SK-N-SH (cell line): ENCODE measurements around the gene SELENOM. TPM values are rescaled to one million over a fixed set of nuclear protein-coding genes. Genes with fewer than 3 reads are reported as not detected.
A peak's percentile ranks its signal among the peaks of the same experiment; 100 is the strongest.

Experiments used
- CTCF ChIA-PET: fragments of 300-600, 350-600 bp; formaldehyde crosslinking; extraction: SDS; loops from one replicate; lab custom pipeline; 2021; lab: Yijun Ruan, JAX
- POLR2A ChIA-PET: fragments of 350-600 bp; sonication (Branson Sonifier 250); formaldehyde crosslinking; extraction: SDS; loops from one replicate; lab custom pipeline; 2020; ENCODE audit warnings: antibody characterized with exemption, inconsistent platforms; lab: Yijun Ruan, JAX
- DNase-seq: peaks from one replicate; pipeline ENCODE4 v3.0.0; 2012
- H2AFZ ChIP-seq: fragments of 200-600 bp; sonication (generic); 2 replicates; pipeline ENCODE4 v1.8.1; 2016; ENCODE audit warnings: antibody characterized with exemption, mild to moderate bottlenecking, low read depth
- H3F3A ChIP-seq: fragments of 200-600 bp; sonication (generic); replicated peaks from 2 replicates; pipeline ENCODE3; 2016; ENCODE audit warnings: antibody characterized with exemption, mild to moderate bottlenecking; ENCODE audit not compliant: insufficient read depth
- H3K27ac ChIP-seq, 2 experiments: fragments of 200-500 bp in 1 of 2; fragments of 200-600 bp in 1 of 2; sonication (Bioruptor generic) in 1 of 2; sonication (generic), shearing (Covaris generic) in 1 of 2; 2 replicates each; pipeline versions ENCODE4 v1.5.1 to v1.6.1; 2014 to 2016; ENCODE audit warnings: low read depth in 2 of 2, inconsistent platforms in 1 of 2, low read length in 1 of 2, mild to moderate bottlenecking in 1 of 2, mixed read lengths in 1 of 2
- H3K27me3 ChIP-seq: fragments of 200-600 bp; sonication (generic), shearing (Covaris generic); 2 replicates; pipeline ENCODE4 v1.6.1; 2016; ENCODE audit warnings: mixed run types; ENCODE audit not compliant: insufficient read depth
- H3K36me3 ChIP-seq, 2 experiments: fragments of 200-500 bp in 1 of 2; fragments of 200-600 bp in 1 of 2; sonication (Bioruptor generic) in 1 of 2; sonication (generic) in 1 of 2; replicated peaks in 1 of 2; 2 replicates each; pipeline versions ENCODE3 to v1.5.1; 2014 to 2016; ENCODE audit warnings: low read length in 1 of 2, mild to moderate bottlenecking in 1 of 2; ENCODE audit not compliant: insufficient read depth in 2 of 2, control insufficient read depth in 1 of 2
- H3K4me1 ChIP-seq, 2 experiments: fragments of 200-500 bp in 1 of 2; fragments of 200-600 bp in 1 of 2; sonication (Bioruptor generic) in 1 of 2; sonication (generic), shearing (Covaris generic) in 1 of 2; 2 replicates each; pipeline versions ENCODE4 v1.5.1 to v1.6.1; 2014 to 2016; ENCODE audit warnings: low read depth in 1 of 2, low read length in 1 of 2, mixed run types in 1 of 2; ENCODE audit not compliant: insufficient read depth in 2 of 2, control insufficient read depth in 1 of 2
- H3K4me2 ChIP-seq: fragments of 200-600 bp; sonication (generic), shearing (Covaris generic); 2 replicates; pipeline ENCODE4 v1.6.1; 2017; ENCODE audit warnings: mixed run types
- H3K4me3 ChIP-seq, 2 experiments: fragments of 200-500 bp in 1 of 2; fragments of 200-600 bp in 1 of 2; sonication (Bioruptor generic) in 1 of 2; sonication (generic), shearing (Covaris generic) in 1 of 2; 2 replicates each; pipeline versions ENCODE4 v1.5.1 to v1.8.1; 2014 to 2016; ENCODE audit warnings: low read depth in 2 of 2, inconsistent platforms in 1 of 2, low read length in 1 of 2, mild to moderate bottlenecking in 1 of 2, mixed read lengths in 1 of 2, moderate library complexity in 1 of 2
- H3K79me2 ChIP-seq: fragments of 200-600 bp; sonication (generic); 2 replicates; pipeline ENCODE4 v1.8.1; 2017; ENCODE audit warnings: mild to moderate bottlenecking; ENCODE audit not compliant: insufficient read depth
- H3K9ac ChIP-seq: fragments of 200-600 bp; sonication (generic); 2 replicates; pipeline ENCODE4 v1.6.1; 2017; ENCODE audit warnings: mixed run types
- H3K9me2 ChIP-seq: fragments of 200-600 bp; sonication (generic); 2 replicates; pipeline ENCODE4 v1.6.1; 2017; ENCODE audit warnings: mixed run types
- H3K9me3 ChIP-seq: fragments of 200-600 bp; sonication (generic); 2 replicates; pipeline ENCODE4 v1.6.1; 2017; ENCODE audit warnings: mixed run types, mild to moderate bottlenecking, moderate library complexity
- H4K20me1 ChIP-seq: fragments of 200-600 bp; sonication (generic); 2 replicates; pipeline ENCODE4 v1.6.1; 2017; ENCODE audit warnings: mild to moderate bottlenecking, mixed run types; ENCODE audit not compliant: insufficient read depth
- FOXJ3 ChIP-seq: sonication (generic); formaldehyde crosslinking; IDR thresholded peaks from 2 replicates; pipeline ENCODE4 v1.5.1; 2020; ENCODE audit warnings: mild to moderate bottlenecking, missing genetic modification reagents
- MEF2A ChIP-seq: IDR thresholded peaks from 2 replicates; pipeline ENCODE4 v1.4.0; 2012; ENCODE audit warnings: low read depth, borderline replicate concordance
- MXI1 ChIP-seq: IDR thresholded peaks from 2 replicates; pipeline ENCODE4 v1.6.1; 2012; ENCODE audit warnings: mild to moderate bottlenecking, low read depth, low read length, improper control_type of control experiment
- NFIC ChIP-seq: IDR thresholded peaks from 2 replicates; pipeline ENCODE4 v1.4.0; 2012; ENCODE audit warnings: borderline replicate concordance
- RAD21 ChIP-seq: IDR thresholded peaks from 2 replicates; pipeline ENCODE4 v1.6.1; 2012; ENCODE audit warnings: mild to moderate bottlenecking, low read length
- WGBS: methylation state at CpG from one replicate; pipeline ENCODE4 v1.1.6; 2017; ENCODE audit warnings: low lambda C conversion rate; 5-methylcytosine and 5-hydroxymethylcytosine counted together
- polyA plus RNA-seq, 3 experiments: library from polyadenylated mRNA; depleted of rRNA; stranded (reverse); fragments of >200 nt; gene quantifications; 2 replicates each; pipeline ENCODE4 v1.2.3, GENCODE V29; 2012
- TF ChIP-seq, protein P1 (sequence below): IDR thresholded peaks from 2 replicates; pipeline ENCODE4 v1.6.1; 2012; ENCODE audit warnings: mild to moderate bottlenecking, low read depth, low read length, moderate library complexity
- TF ChIP-seq, protein P2 (sequence below): fragments of 200-600 bp; sonication (generic); IDR thresholded peaks from 2 replicates; pipeline ENCODE4 v1.6.1; 2017; ENCODE audit warnings: antibody characterized with exemption, mild to moderate bottlenecking, moderate library complexity

Gene SELENOM
- polyA plus RNA-seq, 1 of the 3 experiments (the other 2 are of a cell fraction): 117 TPM

GRCh38 chr22:31136155-31136554 is 28.8 kb upstream of the SELENOM start (continued):
- TF ChIP-seq, protein P1, sequence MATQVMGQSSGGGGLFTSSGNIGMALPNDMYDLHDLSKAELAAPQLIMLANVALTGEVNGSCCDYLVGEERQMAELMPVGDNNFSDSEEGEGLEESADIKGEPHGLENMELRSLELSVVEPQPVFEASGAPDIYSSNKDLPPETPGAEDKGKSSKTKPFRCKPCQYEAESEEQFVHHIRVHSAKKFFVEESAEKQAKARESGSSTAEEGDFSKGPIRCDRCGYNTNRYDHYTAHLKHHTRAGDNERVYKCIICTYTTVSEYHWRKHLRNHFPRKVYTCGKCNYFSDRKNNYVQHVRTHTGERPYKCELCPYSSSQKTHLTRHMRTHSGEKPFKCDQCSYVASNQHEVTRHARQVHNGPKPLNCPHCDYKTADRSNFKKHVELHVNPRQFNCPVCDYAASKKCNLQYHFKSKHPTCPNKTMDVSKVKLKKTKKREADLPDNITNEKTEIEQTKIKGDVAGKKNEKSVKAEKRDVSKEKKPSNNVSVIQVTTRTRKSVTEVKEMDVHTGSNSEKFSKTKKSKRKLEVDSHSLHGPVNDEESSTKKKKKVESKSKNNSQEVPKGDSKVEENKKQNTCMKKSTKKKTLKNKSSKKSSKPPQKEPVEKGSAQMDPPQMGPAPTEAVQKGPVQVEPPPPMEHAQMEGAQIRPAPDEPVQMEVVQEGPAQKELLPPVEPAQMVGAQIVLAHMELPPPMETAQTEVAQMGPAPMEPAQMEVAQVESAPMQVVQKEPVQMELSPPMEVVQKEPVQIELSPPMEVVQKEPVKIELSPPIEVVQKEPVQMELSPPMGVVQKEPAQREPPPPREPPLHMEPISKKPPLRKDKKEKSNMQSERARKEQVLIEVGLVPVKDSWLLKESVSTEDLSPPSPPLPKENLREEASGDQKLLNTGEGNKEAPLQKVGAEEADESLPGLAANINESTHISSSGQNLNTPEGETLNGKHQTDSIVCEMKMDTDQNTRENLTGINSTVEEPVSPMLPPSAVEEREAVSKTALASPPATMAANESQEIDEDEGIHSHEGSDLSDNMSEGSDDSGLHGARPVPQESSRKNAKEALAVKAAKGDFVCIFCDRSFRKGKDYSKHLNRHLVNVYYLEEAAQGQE: no peak
- TF ChIP-seq FOXJ3 (CRISPR knock-in tag) (no peak), RAD21 (no peak), MXI1 (no peak), NFIC (no peak)
- TF ChIP-seq, protein P2, sequence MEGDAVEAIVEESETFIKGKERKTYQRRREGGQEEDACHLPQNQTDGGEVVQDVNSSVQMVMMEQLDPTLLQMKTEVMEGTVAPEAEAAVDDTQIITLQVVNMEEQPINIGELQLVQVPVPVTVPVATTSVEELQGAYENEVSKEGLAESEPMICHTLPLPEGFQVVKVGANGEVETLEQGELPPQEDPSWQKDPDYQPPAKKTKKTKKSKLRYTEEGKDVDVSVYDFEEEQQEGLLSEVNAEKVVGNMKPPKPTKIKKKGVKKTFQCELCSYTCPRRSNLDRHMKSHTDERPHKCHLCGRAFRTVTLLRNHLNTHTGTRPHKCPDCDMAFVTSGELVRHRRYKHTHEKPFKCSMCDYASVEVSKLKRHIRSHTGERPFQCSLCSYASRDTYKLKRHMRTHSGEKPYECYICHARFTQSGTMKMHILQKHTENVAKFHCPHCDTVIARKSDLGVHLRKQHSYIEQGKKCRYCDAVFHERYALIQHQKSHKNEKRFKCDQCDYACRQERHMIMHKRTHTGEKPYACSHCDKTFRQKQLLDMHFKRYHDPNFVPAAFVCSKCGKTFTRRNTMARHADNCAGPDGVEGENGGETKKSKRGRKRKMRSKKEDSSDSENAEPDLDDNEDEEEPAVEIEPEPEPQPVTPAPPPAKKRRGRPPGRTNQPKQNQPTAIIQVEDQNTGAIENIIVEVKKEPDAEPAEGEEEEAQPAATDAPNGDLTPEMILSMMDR: no peak
- TF ChIP-seq, all 33 proteins: peak for 0

GRCh38 chr22:31135706-31136105 is 28.3 kb upstream of the SELENOM start:
- H3K36me3 ChIP-seq: no peaks in the 10 kb centered on the region
- H3K79me2 ChIP-seq: no peaks in the 10 kb centered on the region
- no peak overlapping the region for H2AFZ ChIP-seq
- no peak overlapping the region for H3K9ac ChIP-seq
- ChIA-PET POLR2A (interaction anchor here (0.6 to 1.7 kb wide), 3 partner anchors 8 to 51 kb away, joined by 3 to 5 read pairs (median 3); no protein-coding TSS in a partner anchor), CTCF (interaction anchor here (0.6 to 3.3 kb wide), 6 partner anchors 9 to 96 kb away, joined by 3 to 14 read pairs (median 8); partner anchors contain the start of gene SELENOM)
- H3K4me1 ChIP-seq: peaks cover 0 to 1% of the 10 kb centered on the region in 2 experiments; a peak in 2 of 4 replicates
- peak; percentile 10 for DNase-seq
- no peak overlapping the region for H3K4me3 ChIP-seq
- H3K9me3 ChIP-seq: no peaks in the 10 kb centered on the region
- H3F3A ChIP-seq: peaks cover 1% of the 10 kb centered on the region
- H3K27ac ChIP-seq: no peak overlapping the region
- H3K27me3 ChIP-seq: peaks cover 4% of the 10 kb centered on the region; the same call in 1 of the 2 replicates
- H3K9me2 ChIP-seq: no peaks in the 10 kb centered on the region
- WGBS: 84% methylated on average over 4 of the region's 6 CpGs
- no peak overlapping the region for H3K4me2 ChIP-seq
- H4K20me1 ChIP-seq: no peaks in the 10 kb centered on the region
- TF ChIP-seq, protein P1: no peak
- no peak for TF ChIP-seq MEF2A
- TF ChIP-seq, all 33 proteins: peak for 0
